K562 (cell line): ENCODE data around the gene VWF. TPM values are rescaled to one million over a fixed set of nuclear protein-coding genes. Genes with fewer than 3 reads are reported as not detected.
A peak's percentile ranks its signal among the peaks of the same experiment; 100 is the strongest.

ENCODE experiments used
- ATAC-seq: fragments of 200-7000 bp; cut with Tn5 transposase; 3 replicates; pipeline ENCODE4 v1.9.1; 2020; ENCODE audit warnings: moderate library complexity
- BruUV-seq: library from RNA; stranded (reverse); fragments of 400-500 nt; replicated peaks from 2 replicates; lab custom pipeline; 2021; lab: Mats Ljungman, UMichigan
- CTCF ChIA-PET: fragments of 300-600 bp; formaldehyde crosslinking; extraction: SDS; loops from one replicate; lab custom pipeline; 2021; ENCODE audit warnings: low intra/inter-chr PET ratio; lab: Yijun Ruan, JAX
- POLR2A ChIA-PET: fragments of 300-600, 350-650 bp; sonication (Branson Sonifier 250); formaldehyde crosslinking; extraction: SDS; loops from one replicate; lab custom pipeline; 2021; ENCODE audit warnings: antibody characterized with exemption, inconsistent platforms; lab: Yijun Ruan, JAX
- DNase-seq, 4 experiments: peaks; one replicate each; pipeline versions ENCODE4 v3.0.0 to v3.0.0-alpha.2; 2011 to 2018; ENCODE audit warnings: low spot score in 3 of 4, mixed read lengths in 3 of 4; ENCODE audit errors: extremely low read depth in 1 of 4
- FAIRE-seq: peaks from 2 replicates; lab custom pipeline; 2011; peaks lifted over from hg19 to GRCh38; lab: Jason Lieb, UNC
- H2AFZ ChIP-seq: 2 replicates; pipeline ENCODE4 v1.6.0; 2011; ENCODE audit warnings: low read depth, low read length, control low read depth, inconsistent platforms
- H3K27ac ChIP-seq: fragments of 200-600 bp; 3 replicates; pipeline ENCODE4 v1.8.0; 2011; ENCODE audit warnings: low read depth, mild to moderate bottlenecking, control low read depth, inconsistent platforms, low read length, moderate library complexity, mixed read lengths; ENCODE audit errors: extremely low read depth
- H3K27me3 ChIP-seq, 2 experiments: fragments of 300-600 bp in 1 of 2; 2 replicates in 1 of 2; 3 replicates in 1 of 2; pipeline versions ENCODE4 v1.6.0 to v1.8.0; 2011; ENCODE audit warnings: inconsistent platforms in 2 of 2, low read length in 2 of 2, mild to moderate bottlenecking in 1 of 2, mixed read lengths in 1 of 2, moderate library complexity in 1 of 2; ENCODE audit not compliant: control insufficient read depth in 2 of 2, insufficient read depth in 2 of 2
- H3K36me3 ChIP-seq: fragments of 300-600 bp; 3 replicates; pipeline ENCODE4 v1.8.0; 2011; ENCODE audit warnings: mild to moderate bottlenecking, low read length, inconsistent platforms; ENCODE audit not compliant: control insufficient read depth, insufficient read depth
- H3K4me1 ChIP-seq, 2 experiments: fragments of 200-600 bp in 1 of 2; replicated peaks in 1 of 2; 2 replicates in 1 of 2; 3 replicates in 1 of 2; pipeline versions ENCODE4 v1.5.1 to v1.8.0; 2011; ENCODE audit warnings: inconsistent platforms in 2 of 2, low read length in 2 of 2, mild to moderate bottlenecking in 1 of 2, mixed read lengths in 1 of 2, moderate library complexity in 1 of 2; ENCODE audit not compliant: control insufficient read depth in 2 of 2, insufficient read depth in 2 of 2
- H3K4me2 ChIP-seq: 2 replicates; pipeline ENCODE4 v1.6.1; 2011; ENCODE audit warnings: low read length, control low read depth, inconsistent platforms, mixed read lengths; ENCODE audit not compliant: insufficient read depth
- H3K4me3 ChIP-seq: fragments of 200-600 bp; sonication (generic), shearing (Covaris generic); 2 replicates; pipeline ENCODE4 v1.5.1; 2016; ENCODE audit warnings: control low read depth, inconsistent platforms
- H3K79me2 ChIP-seq: fragments of 200-600 bp; 3 replicates; pipeline ENCODE4 v1.8.0; 2011; ENCODE audit warnings: low read length, inconsistent platforms; ENCODE audit not compliant: control insufficient read depth, insufficient read depth
- H3K9ac ChIP-seq, 2 experiments: 2 replicates each; pipeline versions ENCODE4 v1.6.0 to v1.6.1; 2011; ENCODE audit warnings: low read depth in 2 of 2, low read length in 2 of 2, control low read depth in 1 of 2, inconsistent platforms in 1 of 2, mild to moderate bottlenecking in 1 of 2, mixed read lengths in 1 of 2; ENCODE audit not compliant: insufficient read depth in 1 of 2
- H3K9me1 ChIP-seq: one replicate; pipeline ENCODE4 v1.6.0; 2011; ENCODE audit warnings: inconsistent platforms, mild to moderate bottlenecking, low read length, moderate library complexity; ENCODE audit not compliant: control insufficient read depth, insufficient read depth
- H3K9me3 ChIP-seq: replicated peaks from 2 replicates; pipeline ENCODE4 v1.5.1; 2011; ENCODE audit warnings: low read depth, low read length, inconsistent platforms; ENCODE audit not compliant: control insufficient read depth, insufficient read depth
- H4K20me1 ChIP-seq: replicated peaks from 2 replicates; pipeline ENCODE4 v1.6.1; 2011; ENCODE audit warnings: low read length, inconsistent platforms, mixed read lengths; ENCODE audit not compliant: control insufficient read depth, insufficient read depth
- COPS2 ChIP-seq: fragments of 450-650 bp; conservative IDR thresholded peaks from 2 replicates; pipeline ENCODE4 v1.6.1; 2016; ENCODE audit warnings: mild to moderate bottlenecking, moderate library complexity
- MXD1 ChIP-seq: fragments of 250-450 bp; sonication (Bioruptor Pico); IDR thresholded peaks from 2 replicates; pipeline ENCODE4 v1.8.0; 2021; ENCODE audit warnings: borderline replicate concordance, mild to moderate bottlenecking, moderate library complexity; ENCODE audit not compliant: poor library complexity, severe bottlenecking
- PML ChIP-seq: IDR thresholded peaks from 2 replicates; pipeline ENCODE4 v1.6.1; 2012; ENCODE audit warnings: low read length, inconsistent platforms
- RBM15 ChIP-seq: fragments of 200-400 bp; formaldehyde crosslinking; IDR thresholded peaks from 2 replicates; pipeline ENCODE4 v1.6.1; 2018; ENCODE audit warnings: mild to moderate bottlenecking, low read length, moderate library complexity; ENCODE audit not compliant: insufficient read depth
- RBM34 ChIP-seq: fragments of 200-400 bp; formaldehyde crosslinking; IDR thresholded peaks from 2 replicates; pipeline ENCODE4 v1.6.1; 2018; ENCODE audit warnings: low read length, borderline replicate concordance; ENCODE audit not compliant: insufficient read depth
- SPI1 ChIP-seq: IDR thresholded peaks from 2 replicates; pipeline ENCODE4 v1.6.1; 2011; ENCODE audit warnings: low read depth, low read length, control low read depth, borderline replicate concordance
- TSHZ1 ChIP-seq: fragments of 250-450 bp; sonication (Bioruptor Pico); IDR thresholded peaks from 2 replicates; pipeline ENCODE4 v1.4.0; 2020; ENCODE audit warnings: mild to moderate bottlenecking, moderate library complexity
- ZNF780A ChIP-seq: fragments of 250-450 bp; sonication (Bioruptor Pico); IDR thresholded peaks from 2 replicates; pipeline ENCODE4 v1.5.0; 2021; ENCODE audit warnings: mild to moderate bottlenecking
- WGBS: fragments of 100-300 bp; shearing (Covaris generic); methylation state at CpG from one replicate; pipeline ENCODE4 v1.1.6; 2016; ENCODE audit warnings: low coverage, mixed read lengths; ENCODE audit not compliant: insufficient coverage; ENCODE audit errors: missing lambda C conversion rate; 5-methylcytosine and 5-hydroxymethylcytosine counted together
- in situ Hi-C: fragments of 300-500 bp; cut with MboI; formaldehyde crosslinking; loops from 4 replicates; pipeline ENCODE4 v1.15.0; 2018; ENCODE audit warnings: inconsistent platforms, mixed read lengths
- intact Hi-C: fragments of 100-400 bp; cut with micrococcal nuclease; formaldehyde crosslinking; loops from 2 replicates; pipeline ENCODE4 v1.14.2; 2022
- polyA plus RNA-seq, 8 experiments: library from polyadenylated mRNA; depleted of rRNA in 4 of 8; stranded (reverse) in 5 of 8; unstranded in 3 of 8; fragments of >200 nt; fragmentation: Nextera tagmentation in 2 of 8; fragmentation: Illumina TruSeq in 1 of 8; extraction: Ambion mirVana in 2 of 8; extraction: Trizol in 1 of 8; gene quantifications; 2 replicates each; pipeline versions ENCODE4 v1.2.1 to v1.2.3, GENCODE V29; 2011 to 2014; ENCODE audit warnings: inconsistent platforms in 1 of 8, missing spikeins in 1 of 8
- total RNA-seq, 7 experiments: library from RNA; depleted of rRNA in 6 of 7; stranded (reverse); fragments of >200 nt in 6 of 7; fragmentation: Illumina TruSeq in 2 of 7; extraction: Trizol in 2 of 7; gene quantifications; 2 replicates each; pipeline versions ENCODE4 v1.2.1 to v1.2.3, GENCODE V29; 2011 to 2021; ENCODE audit warnings: low replicate concordance in 1 of 7

The VWF gene
- total and polyA plus RNA-seq, 9 of the 15 experiments (the other 6 are each of a cell fraction or from before 2014, with no cell fraction given), result 0.53 TPM; not detected in 8

DNA sequence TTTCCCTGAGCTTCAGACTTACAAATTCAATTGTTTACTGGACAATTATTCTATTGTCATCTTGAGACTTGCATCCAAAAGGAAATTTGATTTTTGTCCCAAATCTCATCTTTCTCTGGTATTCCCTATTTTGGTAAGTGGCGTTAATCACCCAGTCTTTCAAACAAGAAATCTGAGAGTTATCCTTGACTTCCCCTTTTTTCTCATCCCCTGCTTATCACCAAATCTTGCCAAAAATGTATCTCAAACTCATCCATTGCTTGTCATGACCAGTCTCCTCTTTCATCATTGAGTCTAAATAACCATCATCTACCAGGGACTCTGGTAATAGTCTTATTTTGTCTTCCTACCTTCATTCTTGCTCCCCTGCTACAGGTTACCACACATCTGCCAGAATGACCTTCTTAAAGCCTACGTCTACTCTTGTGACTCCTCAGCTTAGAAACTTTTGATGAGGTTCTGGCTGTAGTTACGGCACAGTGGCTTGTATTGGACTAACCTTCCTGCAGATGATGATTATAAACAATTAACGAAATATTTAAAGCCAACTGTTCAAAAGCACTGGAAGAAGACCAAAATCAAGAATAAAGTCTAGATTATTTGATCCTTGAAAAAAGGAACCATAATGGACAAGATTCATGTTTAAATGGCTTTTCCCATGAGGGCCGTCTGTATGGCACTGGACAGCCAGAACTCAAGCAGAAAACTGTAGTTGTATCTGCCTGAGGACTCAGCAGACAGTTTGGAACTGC is 170.5 kb downstream of the VWF start:
- ChIA-PET CTCF (interaction anchor here (0.6 kb wide), 1 partner anchor 64 kb away, joined by 3 read pairs; no protein-coding TSS in a partner anchor), POLR2A (interaction anchor here (1.4 kb wide), 1 partner anchor 17 kb away, joined by 3 read pairs; no protein-coding TSS in a partner anchor)
- DNase-seq, result no peak
- Histone ChIP-seq H2AFZ (no peak overlapping the region), H3K4me2 (no peak overlapping the region), H3K27me3 (no peaks in the 10 kb centered on the region), H3K4me3 (no peak overlapping the region), H3K79me2 (no peaks in the 10 kb centered on the region), H3K9me3 (no peaks in the 10 kb centered on the region), H3K27ac (no peak overlapping the region), H3K4me1 (no peaks in the 10 kb centered on the region), H3K9me1 (no peaks in the 10 kb centered on the region), H4K20me1 (no peaks in the 10 kb centered on the region), H3K36me3 (no peaks in the 10 kb centered on the region), H3K9ac (no peak overlapping the region)
- TF ChIP-seq COPS2 (no peak), ZNF780A (CRISPR knock-in tag) (no peak), TSHZ1 (CRISPR knock-in tag) (no peak), RBM34 (no peak), MXD1 (CRISPR knock-in tag) (no peak), SPI1 (peak; percentile 60), PML (no peak), RBM15 (no peak)
- no TSS peak for BruUV-seq
- WGBS, result 0% methylated on average over 5 of the region's 5 CpGs
- ATAC-seq, result no peak
- intact Hi-C loops (no loop called here), in situ Hi-C loops (no loop called here)
- FAIRE-seq, result no peak
